Renal cortical epithelial cell (primary cell): Measurements from ENCODE around the gene GOLGA8S. TPM values are rescaled to one million over a fixed set of nuclear protein-coding genes. Genes with fewer than 3 reads are reported as not detected.
"Not testable (repeated sequence)": the region's sequence is repeated elsewhere in the genome, so short reads cannot be mapped to it uniquely, and the experiment has no call there.

Experiments used
- DNase-seq: peaks from one replicate; pipeline ENCODE4 v3.0.0-alpha.2; 2011; ENCODE audit warnings: low read depth
- total RNA-seq: library from RNA; depleted of rRNA; stranded (reverse); fragments of >200 nt; gene quantifications from 2 replicates; pipeline ENCODE4 v1.2.3, GENCODE V29; 2014

GOLGA8S gene
- total RNA-seq, 1 donor from 2014 or later, result 0.10 TPM

DNA sequence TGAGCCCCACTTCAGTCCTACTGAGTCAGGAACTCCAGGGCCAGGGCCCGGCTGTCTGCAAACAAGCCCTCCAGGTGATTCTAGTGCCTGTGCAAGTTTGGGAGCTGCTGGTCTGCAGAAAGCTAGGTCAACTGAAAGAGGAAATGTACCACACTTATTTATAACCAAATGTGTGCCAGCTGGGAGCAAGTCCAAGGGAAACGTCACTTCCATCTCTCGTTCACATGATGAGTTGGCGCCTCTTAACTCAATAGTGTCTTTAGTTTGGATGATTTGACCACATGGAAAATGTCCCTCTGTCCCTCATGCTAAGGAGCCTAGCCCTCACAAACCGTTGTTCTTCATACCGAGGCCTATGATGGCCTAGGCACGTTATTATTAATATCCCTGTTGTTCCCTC, 43.2 kb downstream of the GOLGA8S start:
- no peak for DNase-seq

- not testable (repeated sequence) for DNase-seq
Measured at GRCh38 chr15:23398357-23398756, 43.8 kb downstream of the GOLGA8S start.

- DNase-seq, result not testable (repeated sequence)
Measured at GRCh38 chr15:23399207-23399606, 44.7 kb downstream of the GOLGA8S start.

GRCh38 chr15:23401627-23402026, 47.1 kb downstream of the GOLGA8S start:
- no peak for DNase-seq

- no peak for DNase-seq
Measured at GRCh38 chr15:23402140-23402539, 47.6 kb downstream of the GOLGA8S start.

- DNase-seq, result no peak
Measured at GRCh38 chr15:23402544-23402943, 48.0 kb downstream of the GOLGA8S start.

GRCh38 chr15:23403550-23403949, 49.0 kb downstream of the GOLGA8S start:
- no peak for DNase-seq

- DNase-seq, result no peak
Measured at GRCh38 chr15:23411841-23412240, 57.3 kb downstream of the GOLGA8S start.

GRCh38 chr15:23412881-23413600, 58.5 kb downstream of the GOLGA8S start:
- DNase-seq, result not testable (repeated sequence)

Other genes starting within 250 kb of the GOLGA8S start
- not detected in 2 replicates for gene GOLGA6L1, start 217.9 kb upstream of the GOLGA8S start, total RNA-seq
- gene GOLGA6L26, start 20.6 kb upstream of the GOLGA8S start, total RNA-seq, result not detected in 2 replicates
- gene GOLGA6L2, start 92.5 kb downstream of the GOLGA8S start, total RNA-seq, result not detected in 2 replicates
- gene MKRN3, start 210.9 kb downstream of the GOLGA8S start, total RNA-seq, result 0.25 TPM in 1 of 2 replicates, not detected in the other